Neural crest cell (in vitro differentiated cells): ENCODE results near the gene CMSS1. TPM values are rescaled to one million over a fixed set of nuclear protein-coding genes. Genes with fewer than 3 reads are reported as not detected.

ENCODE experiments used
- DNase-seq: peaks from one replicate; pipeline ENCODE4 v3.0.0; 2021; ENCODE audit warnings: low read depth, mixed read lengths, low spot score
- H3K27ac Mint-ChIP-seq: one replicate; pipeline ENCODE4 v1.8.0; 2021; ENCODE audit warnings: mild to moderate bottlenecking, mixed read lengths; ENCODE audit not compliant: unreplicated experiment
- H3K27me3 Mint-ChIP-seq: 2 replicates; pipeline ENCODE4 v1.8.0; 2021; ENCODE audit warnings: low read depth, mild to moderate bottlenecking, mixed read lengths
- H3K36me3 Mint-ChIP-seq: 2 replicates; pipeline ENCODE4 v1.8.0; 2021; ENCODE audit warnings: low read depth, mild to moderate bottlenecking, mixed read lengths
- H3K4me1 Mint-ChIP-seq: 2 replicates; pipeline ENCODE4 v1.8.0; 2021; ENCODE audit warnings: mixed read lengths
- H3K4me3 Mint-ChIP-seq: one replicate; pipeline ENCODE4 v1.8.0; 2021; ENCODE audit warnings: mild to moderate bottlenecking, mixed read lengths
- H3K9me3 Mint-ChIP-seq: 2 replicates; pipeline ENCODE4 v1.8.0; 2021; ENCODE audit warnings: mixed read lengths
- CTCF ChIP-seq: fragments of 200-600 bp; sonication (generic); conservative IDR thresholded peaks from 2 replicates; pipeline ENCODE4 v1.5.0; 2021; ENCODE audit warnings: antibody characterized with exemption, mild to moderate bottlenecking
- total RNA-seq: library from RNA; stranded (reverse); gene quantifications from 2 replicates; pipeline ENCODE4 v1.2.1, GENCODE V29; 2021

Gene CMSS1
- total RNA-seq, 1 donor from 2014 or later, result 60.9 TPM

- TF ChIP-seq CTCF, result no peak
- peaks cover 6% of the 10 kb centered on the region for H3K36me3 Mint-ChIP-seq
- no peak for DNase-seq
Observed at GRCh38 chr3:99920481-99921376, 103.1 kb downstream of the CMSS1 start.

DNA sequence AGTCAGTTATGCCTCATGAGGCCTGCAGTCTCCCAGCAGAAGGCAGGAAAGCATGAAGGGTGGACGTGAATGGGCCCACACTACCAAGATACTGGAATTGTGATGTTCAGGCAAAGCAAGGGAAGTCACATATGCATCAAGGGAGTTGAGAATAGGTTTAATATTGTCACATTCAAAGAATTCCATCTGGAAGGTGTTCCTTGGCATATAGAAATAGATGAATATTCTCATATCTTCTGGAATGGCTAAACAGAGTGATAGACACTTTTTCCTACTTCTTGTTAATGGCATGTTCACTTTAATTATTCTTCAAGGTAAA is 103.7 kb downstream of the CMSS1 start:
- H3K27me3 Mint-ChIP-seq, result no peaks in the 10 kb centered on the region
- H3K4me3 Mint-ChIP-seq, result no peak overlapping the region
- DNase-seq, result no peak
- no peak for TF ChIP-seq CTCF
- H3K4me1 Mint-ChIP-seq, result peaks cover 20% of the 10 kb centered on the region
- H3K27ac Mint-ChIP-seq, result no peak overlapping the region
- H3K36me3 Mint-ChIP-seq, result peaks cover 6% of the 10 kb centered on the region
- H3K9me3 Mint-ChIP-seq, result peaks cover 8% of the 10 kb centered on the region

More at GRCh38 chr3:99920481-99921376, 103.1 kb downstream of the CMSS1 start:
- H3K4me1 Mint-ChIP-seq, result peaks cover 20% of the 10 kb centered on the region
- H3K27ac Mint-ChIP-seq, result no peak overlapping the region
- no peaks in the 10 kb centered on the region for H3K27me3 Mint-ChIP-seq
- no peak overlapping the region for H3K4me3 Mint-ChIP-seq
- H3K9me3 Mint-ChIP-seq, result peaks cover 8% of the 10 kb centered on the region

GRCh38 chr3:99921986-99922385 is 104.3 kb downstream of the CMSS1 start:
- H3K9me3 Mint-ChIP-seq, result peaks cover 8% of the 10 kb centered on the region
- H3K27me3 Mint-ChIP-seq, result no peaks in the 10 kb centered on the region
- H3K36me3 Mint-ChIP-seq, result peaks cover 6% of the 10 kb centered on the region
- no peak for TF ChIP-seq CTCF
- DNase-seq, result no peak
- H3K4me1 Mint-ChIP-seq, result peaks cover 20% of the 10 kb centered on the region
- H3K4me3 Mint-ChIP-seq, result no peak overlapping the region
- H3K27ac Mint-ChIP-seq, result peak overlapping the region; percentile 10

DNA sequence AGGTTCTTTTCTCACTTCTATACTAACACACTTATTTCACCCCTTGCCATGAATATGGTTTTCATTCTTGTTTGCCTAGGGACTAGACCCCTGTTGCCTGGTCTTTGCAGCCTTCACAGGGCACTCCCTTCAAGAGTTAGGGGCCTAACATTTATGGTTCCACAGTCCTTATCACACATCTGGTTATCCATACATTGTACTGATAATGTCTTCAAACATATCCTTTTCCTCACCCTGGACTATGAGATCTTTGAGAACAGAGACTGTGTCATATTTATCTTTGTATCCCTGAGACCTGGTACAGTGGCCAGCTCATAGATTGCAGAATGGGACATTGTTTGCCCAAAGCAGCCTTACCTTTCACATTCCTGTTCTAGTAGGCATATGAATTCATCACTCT is 106.2 kb downstream of the CMSS1 start:
- no peak for DNase-seq
- Mint-ChIP-seq H3K36me3 (peaks cover 6% of the 10 kb centered on the region), H3K4me3 (no peak overlapping the region), H3K9me3 (peaks cover 8% of the 10 kb centered on the region), H3K4me1 (peaks cover 28% of the 10 kb centered on the region), H3K27ac (no peak overlapping the region), H3K27me3 (no peaks in the 10 kb centered on the region)
- no peak for TF ChIP-seq CTCF

- H3K36me3 Mint-ChIP-seq, result peaks cover 6% of the 10 kb centered on the region
- TF ChIP-seq CTCF, result no peak
- H3K9me3 Mint-ChIP-seq, result peaks cover 8% of the 10 kb centered on the region
- no peak for DNase-seq
- H3K4me1 Mint-ChIP-seq, result peaks cover 35% of the 10 kb centered on the region
- H3K4me3 Mint-ChIP-seq, result no peak overlapping the region
- no peaks in the 10 kb centered on the region for H3K27me3 Mint-ChIP-seq
- no peak overlapping the region for H3K27ac Mint-ChIP-seq
Observed at GRCh38 chr3:99925584-99926230, 108.0 kb downstream of the CMSS1 start.
